HepG2 (cell line): ENCODE results near the gene STX2.

ENCODE experiments used
- ELF4 ChIP-seq: sonication (generic); formaldehyde crosslinking; IDR thresholded peaks from 2 replicates; pipeline ENCODE4 v1.5.0; 2020; ENCODE audit warnings: missing genetic modification reagents, mild to moderate bottlenecking, moderate library complexity, borderline replicate concordance
- HNRNPL ChIP-seq: fragments of 200-400 bp; formaldehyde crosslinking; IDR thresholded peaks from 2 replicates; pipeline ENCODE4 v1.6.1; 2017; ENCODE audit warnings: mild to moderate bottlenecking, low read depth, low read length
- HNRNPLL ChIP-seq: fragments of 200-400 bp; formaldehyde crosslinking; IDR thresholded peaks from 2 replicates; pipeline ENCODE4 v1.6.1; 2017; ENCODE audit warnings: mild to moderate bottlenecking, low read depth, low read length; ENCODE audit not compliant: poor library complexity, severe bottlenecking
- KAT7 ChIP-seq: IDR thresholded peaks from 2 replicates; pipeline ENCODE4 v1.6.1; 2018; ENCODE audit warnings: borderline replicate concordance, missing compliant biosample characterization
- MAFG ChIP-seq: sonication (generic); formaldehyde crosslinking; IDR thresholded peaks from 2 replicates; pipeline ENCODE4 v1.5.1; 2020; ENCODE audit warnings: mild to moderate bottlenecking, missing genetic modification reagents
- YY1 ChIP-seq: IDR thresholded peaks from 2 replicates; pipeline ENCODE4 v1.6.1; 2011; ENCODE audit warnings: low read length, low read depth, moderate library complexity, mild to moderate bottlenecking; ENCODE audit not compliant: insufficient read depth, insufficient replicate concordance
- ZFP41 ChIP-seq: sonication (generic); formaldehyde crosslinking; IDR thresholded peaks from 2 replicates; pipeline ENCODE4 v1.4.0; 2020; ENCODE audit warnings: mild to moderate bottlenecking, missing genetic modification reagents, borderline replicate concordance
- ZNF879 ChIP-seq: sonication (generic); formaldehyde crosslinking; IDR thresholded peaks from 2 replicates; pipeline ENCODE4 v1.8.1; 2023; ENCODE audit warnings: missing genetic modification reagents
- TF ChIP-seq, protein P1 (sequence below): sonication (generic); formaldehyde crosslinking; IDR thresholded peaks from 2 replicates; pipeline ENCODE4 v1.5.0; 2020; ENCODE audit warnings: mild to moderate bottlenecking, missing genetic modification reagents, moderate library complexity
- TF ChIP-seq, protein P2 (sequence below): IDR thresholded peaks from 2 replicates; pipeline ENCODE4 v1.6.1; 2016

DNA sequence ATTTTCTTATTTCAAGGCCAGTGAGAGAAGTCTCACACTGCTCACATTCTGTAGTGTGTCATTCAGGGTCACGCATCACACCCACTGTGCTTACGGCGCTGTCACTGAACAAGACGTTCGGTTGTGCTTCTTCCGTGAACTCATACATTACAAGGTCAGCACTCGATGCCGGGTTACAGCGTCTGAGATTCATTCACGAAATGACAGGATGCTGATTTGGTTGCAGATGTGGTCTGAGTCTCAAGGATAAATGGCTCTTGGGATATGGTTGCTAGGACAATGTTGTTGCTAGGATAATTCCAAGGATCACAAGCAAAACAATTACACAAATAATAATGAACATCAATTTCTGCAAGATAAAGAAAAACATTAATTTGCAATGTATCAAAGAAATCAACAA lies 47.4 kb downstream of the STX2 start:
- TF ChIP-seq ELF4 (CRISPR knock-in tag) (no peak), HNRNPL (no peak), HNRNPLL (no peak), KAT7 (CRISPR knock-in tag) (no peak), ZFP41 (CRISPR knock-in tag) (no peak), ZNF879 (CRISPR knock-in tag) (no peak), YY1 (no peak), MAFG (CRISPR knock-in tag) (no peak)
- TF ChIP-seq, protein P1, sequence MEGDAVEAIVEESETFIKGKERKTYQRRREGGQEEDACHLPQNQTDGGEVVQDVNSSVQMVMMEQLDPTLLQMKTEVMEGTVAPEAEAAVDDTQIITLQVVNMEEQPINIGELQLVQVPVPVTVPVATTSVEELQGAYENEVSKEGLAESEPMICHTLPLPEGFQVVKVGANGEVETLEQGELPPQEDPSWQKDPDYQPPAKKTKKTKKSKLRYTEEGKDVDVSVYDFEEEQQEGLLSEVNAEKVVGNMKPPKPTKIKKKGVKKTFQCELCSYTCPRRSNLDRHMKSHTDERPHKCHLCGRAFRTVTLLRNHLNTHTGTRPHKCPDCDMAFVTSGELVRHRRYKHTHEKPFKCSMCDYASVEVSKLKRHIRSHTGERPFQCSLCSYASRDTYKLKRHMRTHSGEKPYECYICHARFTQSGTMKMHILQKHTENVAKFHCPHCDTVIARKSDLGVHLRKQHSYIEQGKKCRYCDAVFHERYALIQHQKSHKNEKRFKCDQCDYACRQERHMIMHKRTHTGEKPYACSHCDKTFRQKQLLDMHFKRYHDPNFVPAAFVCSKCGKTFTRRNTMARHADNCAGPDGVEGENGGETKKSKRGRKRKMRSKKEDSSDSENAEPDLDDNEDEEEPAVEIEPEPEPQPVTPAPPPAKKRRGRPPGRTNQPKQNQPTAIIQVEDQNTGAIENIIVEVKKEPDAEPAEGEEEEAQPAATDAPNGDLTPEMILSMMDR (CRISPR knock-in tag), result no peak
- TF ChIP-seq, protein P2, sequence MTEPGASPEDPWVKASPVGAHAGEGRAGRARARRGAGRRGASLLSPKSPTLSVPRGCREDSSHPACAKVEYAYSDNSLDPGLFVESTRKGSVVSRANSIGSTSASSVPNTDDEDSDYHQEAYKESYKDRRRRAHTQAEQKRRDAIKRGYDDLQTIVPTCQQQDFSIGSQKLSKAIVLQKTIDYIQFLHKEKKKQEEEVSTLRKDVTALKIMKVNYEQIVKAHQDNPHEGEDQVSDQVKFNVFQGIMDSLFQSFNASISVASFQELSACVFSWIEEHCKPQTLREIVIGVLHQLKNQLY (CRISPR knock-in tag), result no peak
